ENCODE results near the gene DCAF8.

DCAF8 gene

GRCh38 chr1:160166166-160166868 lies 96.0 kb downstream of the DCAF8 start:
- no peak for DNase-seq

All from SIG-M5 (cell line).